Breast epithelium (tissue), 4 donors: ENCODE results near the gene ADAMTS3. TPM values are rescaled to one million over a fixed set of nuclear protein-coding genes. Genes with fewer than 3 reads are reported as not detected.
A peak's percentile ranks its signal among the peaks of the same experiment; 100 is the strongest.

ENCODE experiments used
- DNase-seq, 2 donors: peaks; one replicate each; pipeline ENCODE4 v3.0.0-alpha.2; 2019; ENCODE audit warnings: low spot score in 2 of 2
- H3K27ac ChIP-seq, 2 donors: fragments of 200-600 bp; sonication (generic) in 1 of 2; one replicate each; pipeline ENCODE4 v1.5.1; 2016 to 2019; ENCODE audit warnings: mild to moderate bottlenecking in 1 of 2
- H3K27me3 ChIP-seq, 2 donors: fragments of 200-600 bp; sonication (generic) in 1 of 2; one replicate each; pipeline versions ENCODE4 v1.5.1 to v1.6.0; 2017 to 2019; ENCODE audit warnings: control low read depth in 1 of 2, mild to moderate bottlenecking in 1 of 2
- H3K36me3 ChIP-seq: fragments of 200-600 bp; one replicate; pipeline ENCODE4 v1.5.1; 2019
- H3K4me1 ChIP-seq, 2 donors: fragments of 200-600 bp; sonication (generic); one replicate each; pipeline ENCODE4 v1.5.1; 2016 to 2019; ENCODE audit warnings: control low read depth in 1 of 2
- H3K4me3 ChIP-seq, 3 donors: fragments of 200-600 bp; sonication (generic); 1 replicate in 2 of 3; 2 replicates in 1 of 3; pipeline ENCODE4 v1.5.1; 2016 to 2019; ENCODE audit warnings: mild to moderate bottlenecking in 3 of 3, moderate library complexity in 2 of 3
- H3K9me3 ChIP-seq, 2 donors: fragments of 200-600 bp; sonication (generic) in 1 of 2; one replicate each; pipeline ENCODE4 v1.5.1; 2016 to 2019; ENCODE audit warnings: control low read depth in 1 of 2
- POLR2A ChIP-seq: fragments of 450-650 bp; IDR thresholded peaks from one replicate; pipeline ENCODE4 v1.6.1; 2016; ENCODE audit warnings: antibody characterized with exemption, mild to moderate bottlenecking, moderate library complexity
- POLR2AphosphoS5 ChIP-seq, 3 donors: sonication (generic); formaldehyde crosslinking; IDR thresholded peaks; one replicate each; pipeline ENCODE4 v1.6.1; 2017; ENCODE audit warnings: antibody characterized with exemption in 3 of 3
- intact Hi-C: fragments of 100-400 bp; cut with DNase I; formaldehyde crosslinking; loops from one replicate; pipeline ENCODE4 v1.15.1; 2023; ENCODE audit warnings: low total_unique reads
- total RNA-seq, 3 donors: library from RNA; depleted of rRNA; stranded (reverse); fragments of >200 nt; gene quantifications; one replicate each; pipeline ENCODE4 v1.1.0, GENCODE V29; 2016
- TF ChIP-seq, protein P1 (sequence below), 3 donors: fragments of 450-650 bp; IDR thresholded peaks; one replicate each; pipeline ENCODE4 v1.5.1; 2016 to 2017; ENCODE audit warnings: antibody characterized with exemption in 3 of 3, mild to moderate bottlenecking in 3 of 3, moderate library complexity in 3 of 3

Gene ADAMTS3
- total RNA-seq, 3 donors from 2014 or later: 1.9 to 5.6 (median 2.9) TPM

DNA sequence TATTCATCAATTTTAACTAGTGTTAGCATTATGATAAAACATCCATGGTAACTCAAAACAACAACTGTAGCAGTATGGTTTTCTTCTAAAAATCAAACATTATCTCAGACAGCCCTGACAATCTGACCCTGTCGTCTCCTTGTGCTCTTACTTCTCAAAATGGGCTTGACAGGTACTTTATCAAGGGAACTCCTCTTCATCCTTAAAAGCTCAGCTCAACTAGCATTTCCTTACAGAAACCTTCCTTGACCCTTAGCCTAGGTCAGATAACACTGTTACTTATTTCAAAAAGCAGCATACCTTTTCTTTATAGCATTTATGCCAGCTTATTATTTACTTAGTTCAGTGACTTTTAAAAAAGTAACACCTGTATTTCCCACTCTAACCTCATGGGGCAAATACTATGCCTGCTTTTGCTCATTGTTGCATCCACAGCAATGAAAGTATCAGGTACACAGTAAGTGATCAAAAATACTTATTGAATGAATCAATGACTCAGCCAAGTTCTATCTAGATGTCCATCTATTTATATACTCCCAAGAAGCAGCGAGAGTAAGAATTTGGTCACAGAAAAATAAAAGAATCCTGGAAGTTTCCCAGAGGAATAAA is 41.9 kb downstream of the ADAMTS3 start:
- Histone ChIP-seq H3K4me1 (no peaks in the 10 kb centered on the region), H3K27ac (no peak overlapping the region), H3K27me3 (no peaks in the 10 kb centered on the region), H3K9me3 (no peaks in the 10 kb centered on the region), H3K4me3 (no peak overlapping the region), H3K36me3 (no peaks in the 10 kb centered on the region)
- no peak for TF ChIP-seq POLR2AphosphoS5 (IDR thresholded peaks at IDR 0.05)
- TF ChIP-seq, protein P1, sequence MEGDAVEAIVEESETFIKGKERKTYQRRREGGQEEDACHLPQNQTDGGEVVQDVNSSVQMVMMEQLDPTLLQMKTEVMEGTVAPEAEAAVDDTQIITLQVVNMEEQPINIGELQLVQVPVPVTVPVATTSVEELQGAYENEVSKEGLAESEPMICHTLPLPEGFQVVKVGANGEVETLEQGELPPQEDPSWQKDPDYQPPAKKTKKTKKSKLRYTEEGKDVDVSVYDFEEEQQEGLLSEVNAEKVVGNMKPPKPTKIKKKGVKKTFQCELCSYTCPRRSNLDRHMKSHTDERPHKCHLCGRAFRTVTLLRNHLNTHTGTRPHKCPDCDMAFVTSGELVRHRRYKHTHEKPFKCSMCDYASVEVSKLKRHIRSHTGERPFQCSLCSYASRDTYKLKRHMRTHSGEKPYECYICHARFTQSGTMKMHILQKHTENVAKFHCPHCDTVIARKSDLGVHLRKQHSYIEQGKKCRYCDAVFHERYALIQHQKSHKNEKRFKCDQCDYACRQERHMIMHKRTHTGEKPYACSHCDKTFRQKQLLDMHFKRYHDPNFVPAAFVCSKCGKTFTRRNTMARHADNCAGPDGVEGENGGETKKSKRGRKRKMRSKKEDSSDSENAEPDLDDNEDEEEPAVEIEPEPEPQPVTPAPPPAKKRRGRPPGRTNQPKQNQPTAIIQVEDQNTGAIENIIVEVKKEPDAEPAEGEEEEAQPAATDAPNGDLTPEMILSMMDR (IDR thresholded peaks at IDR 0.05): no peak
- TF ChIP-seq POLR2A: no peak
- DNase-seq: no peak
- intact Hi-C loops: no loop called here

DNA sequence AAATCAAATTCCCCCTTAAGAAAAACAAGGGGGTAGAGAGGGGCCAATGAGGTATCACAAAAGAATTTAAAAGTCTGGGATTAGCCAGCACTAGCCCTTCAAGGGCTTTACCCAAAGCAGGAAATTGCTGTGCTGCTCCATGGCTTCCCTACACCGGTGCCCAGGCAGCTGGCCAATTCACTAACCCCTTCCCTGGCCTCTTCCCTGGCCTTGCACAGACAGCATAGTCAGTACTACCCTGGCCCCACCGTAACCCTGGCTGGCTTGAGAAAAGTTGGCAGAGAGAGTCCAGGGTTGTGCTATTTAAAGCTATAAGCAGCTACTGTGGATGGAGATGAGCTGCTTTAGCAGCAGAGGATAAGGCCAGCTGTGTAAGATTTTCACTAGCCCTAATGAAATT is 43.1 kb downstream of the ADAMTS3 start:
- no peaks in the 10 kb centered on the region for H3K27me3 ChIP-seq
- no peak overlapping the region for H3K4me3 ChIP-seq
- intact Hi-C loops: no loop called here
- no peaks in the 10 kb centered on the region for H3K4me1 ChIP-seq
- no peak for DNase-seq
- no peaks in the 10 kb centered on the region for H3K36me3 ChIP-seq
- no peaks in the 10 kb centered on the region for H3K9me3 ChIP-seq
- TF ChIP-seq POLR2AphosphoS5 (IDR thresholded peaks at IDR 0.05) (no peak), POLR2A (no peak)
- TF ChIP-seq, protein P1 (IDR thresholded peaks at IDR 0.05): no peak
- peak overlapping the region in 1 of 2 donors; percentile 19 for H3K27ac ChIP-seq

DNA sequence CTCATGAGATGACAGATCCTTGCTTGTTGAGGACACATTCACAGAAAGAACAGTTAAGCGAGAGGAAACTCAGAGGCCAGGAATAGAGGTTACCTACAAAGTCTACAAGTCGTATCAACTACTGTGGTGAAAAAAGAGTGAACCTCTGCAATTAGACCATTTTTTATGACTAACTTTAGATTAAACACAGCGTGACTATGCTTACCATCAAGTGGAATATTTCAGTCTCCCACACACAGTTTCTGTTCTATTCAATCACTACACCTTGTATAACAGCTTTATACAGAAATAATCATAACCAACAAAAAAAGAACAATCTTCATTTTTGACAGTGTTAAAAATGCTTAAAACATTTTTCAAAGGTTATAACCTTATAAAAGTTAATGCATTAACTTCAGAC is 46.6 kb downstream of the ADAMTS3 start:
- no peaks in the 10 kb centered on the region for H3K36me3 ChIP-seq
- intact Hi-C loops: no loop called here
- H3K4me1 ChIP-seq: no peaks in the 10 kb centered on the region
- no peak overlapping the region for H3K27ac ChIP-seq
- TF ChIP-seq POLR2AphosphoS5 (IDR thresholded peaks at IDR 0.05) (no peak), POLR2A (no peak)
- TF ChIP-seq, protein P1 (IDR thresholded peaks at IDR 0.05): no peak
- no peaks in the 10 kb centered on the region for H3K27me3 ChIP-seq
- H3K4me3 ChIP-seq: no peak overlapping the region
- DNase-seq: no peak
- no peaks in the 10 kb centered on the region for H3K9me3 ChIP-seq

DNA sequence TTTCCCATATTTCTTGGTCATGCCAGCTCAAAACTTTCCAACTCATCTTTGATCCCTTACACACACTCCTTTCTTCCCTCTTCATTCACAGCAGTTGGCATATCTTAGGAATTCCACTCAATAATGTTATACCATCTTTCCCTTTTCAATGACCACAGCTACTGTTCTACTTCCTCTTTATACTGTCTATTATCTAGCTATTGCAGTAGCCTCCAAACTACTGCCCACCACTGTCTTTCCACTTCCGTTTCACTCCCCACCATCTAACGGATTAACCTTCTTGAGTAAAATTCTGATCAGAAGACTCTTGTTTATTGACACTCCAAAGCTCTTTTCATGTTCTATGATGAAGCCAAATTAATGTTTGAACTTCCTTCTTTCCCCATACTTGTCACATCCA is 55.8 kb downstream of the ADAMTS3 start:
- TF ChIP-seq POLR2AphosphoS5 (IDR thresholded peaks at IDR 0.05): no peak
- TF ChIP-seq, protein P1 (IDR thresholded peaks at IDR 0.05): no peak
- no peak for TF ChIP-seq POLR2A
- Histone ChIP-seq H3K27ac (no peak overlapping the region), H3K4me3 (no peak overlapping the region), H3K27me3 (no peaks in the 10 kb centered on the region), H3K9me3 (peaks cover 0 to 11% of the 10 kb centered on the region in 2 donors), H3K4me1 (no peaks in the 10 kb centered on the region), H3K36me3 (no peaks in the 10 kb centered on the region)
- no peak for DNase-seq
- intact Hi-C loops: no loop called here

DNA sequence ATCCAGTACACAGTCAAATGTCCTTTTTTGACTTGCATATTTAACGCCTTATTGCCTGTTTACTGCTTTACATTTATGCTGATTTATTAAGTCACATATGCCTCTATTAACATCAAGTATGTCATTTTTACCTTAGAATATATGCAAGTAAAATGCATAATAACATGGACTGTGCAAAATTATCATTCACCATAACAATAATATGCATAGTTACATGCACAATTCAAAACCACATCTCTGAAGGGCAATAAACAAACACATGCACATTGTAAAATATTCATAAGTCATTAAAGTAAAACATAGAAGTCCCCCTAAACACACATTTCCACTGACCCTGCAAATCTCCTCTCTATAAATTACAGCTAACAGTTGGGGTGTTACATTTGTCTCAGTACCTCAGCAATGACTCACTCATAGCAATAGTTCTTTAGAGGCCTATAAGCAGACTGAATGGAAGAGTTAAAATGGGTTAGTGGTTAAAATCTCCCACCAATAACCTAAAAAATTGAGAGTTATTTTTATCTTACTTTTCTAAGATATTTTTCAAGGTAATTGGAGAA is 61.1 kb downstream of the ADAMTS3 start:
- Histone ChIP-seq H3K27ac (no peak overlapping the region), H3K4me1 (no peaks in the 10 kb centered on the region), H3K9me3 (peaks cover 0 to 11% of the 10 kb centered on the region in 2 donors), H3K27me3 (no peaks in the 10 kb centered on the region), H3K4me3 (no peak overlapping the region), H3K36me3 (no peaks in the 10 kb centered on the region)
- intact Hi-C loops: no loop called here
- TF ChIP-seq, protein P1 (IDR thresholded peaks at IDR 0.05): no peak
- TF ChIP-seq POLR2A (no peak), POLR2AphosphoS5 (IDR thresholded peaks at IDR 0.05) (no peak)
- DNase-seq: no peak
